Caki2 (cell line): Measurements from ENCODE around the gene PTK6. TPM values are rescaled to one million over a fixed set of nuclear protein-coding genes. Genes with fewer than 3 reads are reported as not detected.

Source experiments
- DNase-seq: peaks from one replicate; pipeline ENCODE4 v3.0.0-alpha.2; 2015; ENCODE audit warnings: low read depth
- in situ Hi-C: cut with HindIII; loops from 2 replicates; pipeline ENCODE4 v1.10.0; 2016; ENCODE audit warnings: low sequenced_read_pairs, low pct_unique_long_range_greater_than_20kb, mixed read lengths
- total RNA-seq: library from RNA; depleted of rRNA; stranded (reverse); fragments of >200 nt; shearing (Covaris generic); gene quantifications from 2 replicates; pipeline ENCODE4 v1.2.3, GENCODE V29; 2014; ENCODE audit warnings: low replicate concordance

PTK6 gene
- total RNA-seq, 1 experiment from 2014 or later, result 4.4 TPM

DNA sequence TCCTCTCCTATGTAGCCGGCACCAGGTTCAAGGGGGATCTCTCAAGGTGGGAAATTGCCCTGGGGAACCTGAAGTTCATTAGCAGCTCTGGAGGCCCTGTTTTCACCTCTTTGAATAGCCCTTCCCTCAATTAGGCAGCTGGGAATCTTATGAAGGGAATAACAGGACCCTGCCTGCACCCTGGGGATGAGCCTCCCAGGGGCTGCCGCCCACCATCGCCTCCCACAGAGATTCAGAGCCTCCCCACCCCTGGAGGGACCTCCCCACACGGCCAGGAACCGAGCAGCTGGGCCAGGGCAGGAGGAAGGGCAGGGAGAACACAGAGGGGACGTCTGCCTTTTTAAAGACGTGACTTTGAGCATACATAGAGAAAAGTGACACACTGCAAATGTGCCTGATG is 33.7 kb downstream of the PTK6 start:
- DNase-seq, result no peak
- in situ Hi-C loops, result no loop called here

DNA sequence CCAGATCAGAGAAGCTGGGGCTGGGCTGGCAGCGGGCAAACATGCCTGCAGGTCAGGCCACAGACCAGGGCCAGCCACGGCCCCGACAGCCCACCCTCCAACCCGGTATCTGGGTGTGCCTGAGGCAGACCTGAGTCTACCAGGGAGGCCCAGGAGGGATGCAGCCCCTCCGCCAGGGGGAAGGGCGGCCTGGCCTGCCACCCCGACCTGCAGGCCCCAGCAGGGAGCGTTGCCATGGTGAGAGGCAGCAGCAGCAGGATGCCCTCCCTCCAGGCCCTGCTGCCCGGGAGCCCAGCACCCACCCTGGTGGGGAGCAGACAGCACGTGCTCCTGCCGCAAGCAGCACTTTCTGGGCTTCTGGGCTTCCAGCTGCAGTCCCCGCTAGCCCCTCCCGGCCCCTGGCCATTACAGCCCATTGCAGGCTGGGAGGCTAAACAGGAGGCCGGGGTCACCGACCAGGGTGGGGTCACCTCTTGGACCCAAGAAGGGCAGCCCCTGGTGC is 34.5 kb downstream of the PTK6 start:
- DNase-seq, result no peak
- in situ Hi-C loops, result no loop called here

DNA sequence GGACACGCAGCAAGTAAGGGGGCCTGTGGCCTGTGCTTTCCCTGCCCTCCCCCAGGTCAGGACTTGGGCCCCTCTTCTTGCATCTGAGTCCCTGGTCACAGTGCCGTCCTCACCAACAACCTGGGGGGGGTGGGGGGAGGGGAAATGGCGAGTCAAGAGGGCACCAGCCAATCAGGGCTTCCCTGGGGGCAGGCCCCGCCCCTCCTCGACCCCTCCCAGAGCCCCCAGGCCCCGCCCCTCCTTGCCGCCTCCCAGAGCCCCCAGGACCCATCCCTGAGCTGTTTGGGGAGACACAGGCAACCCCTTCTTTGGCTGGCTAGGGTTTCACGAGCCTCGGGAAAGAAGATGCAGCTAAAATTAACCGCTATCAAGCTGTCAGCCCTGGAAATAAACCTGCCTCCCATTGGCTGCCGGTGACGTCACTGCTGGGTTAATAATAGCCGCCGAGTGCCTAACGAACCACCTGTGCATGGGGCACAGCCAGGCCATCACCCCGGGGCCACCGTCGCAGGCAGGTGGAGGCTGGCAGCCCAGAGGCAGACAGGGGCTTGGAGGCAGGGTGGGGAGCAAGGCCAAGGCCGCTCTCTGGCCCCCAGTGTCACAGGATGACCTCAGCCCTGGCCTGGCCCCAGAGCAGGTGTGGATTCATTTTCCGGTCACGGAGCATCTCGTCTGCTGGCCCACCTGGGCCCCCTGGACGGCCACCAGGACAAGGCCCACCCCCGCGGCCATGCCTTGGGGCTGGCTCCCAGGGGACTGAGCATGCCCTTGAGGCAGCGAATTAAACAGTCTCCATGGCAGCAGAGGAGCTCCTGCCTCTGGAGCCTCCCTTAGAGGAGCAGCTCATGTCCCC is 35.1 kb downstream of the PTK6 start:
- DNase-seq, result no peak
- in situ Hi-C loops, result no loop called here

DNA sequence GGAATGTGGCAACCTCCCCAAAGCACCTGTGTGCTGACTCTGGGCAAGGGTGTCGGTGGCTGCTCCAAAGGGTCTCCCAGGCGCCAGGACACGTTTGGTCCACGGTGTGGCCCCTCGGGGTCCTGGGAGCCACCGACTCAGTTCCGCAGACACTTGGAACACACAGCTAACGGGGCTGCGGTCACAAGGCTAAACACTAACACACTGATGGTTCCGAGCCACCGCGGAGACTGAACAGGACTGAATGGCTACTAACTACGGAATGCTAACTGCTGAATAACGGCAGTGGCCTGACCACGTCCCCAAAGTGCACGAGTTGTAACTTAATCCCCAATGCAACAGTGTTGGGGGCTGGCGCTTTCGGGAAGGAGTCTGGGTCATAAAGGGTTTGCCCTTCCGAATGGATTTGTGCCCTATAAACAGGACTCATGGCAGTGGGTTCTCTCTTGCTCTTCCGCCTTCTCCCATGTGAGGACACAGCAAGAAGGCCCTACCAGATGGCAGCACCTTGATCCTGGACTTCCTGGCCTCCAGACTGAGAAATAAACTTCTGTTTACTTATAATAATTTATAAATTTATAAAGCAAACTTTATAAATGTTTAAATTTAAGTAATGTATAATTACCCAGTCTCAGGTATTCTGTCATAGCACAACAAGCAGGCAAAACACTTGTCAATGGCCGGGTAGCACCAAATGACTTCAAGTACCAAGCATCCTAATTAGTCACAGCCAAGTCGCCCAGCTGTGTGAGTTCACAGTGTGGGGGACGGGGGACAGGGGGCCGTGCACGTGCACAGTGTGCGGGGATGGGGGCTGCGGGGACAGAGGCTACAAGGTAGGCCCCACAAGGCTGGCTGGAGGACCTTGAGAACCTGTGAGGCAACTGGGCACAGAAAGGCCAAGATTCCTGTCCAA is 36.0 kb downstream of the PTK6 start:
- DNase-seq, result no peak
- in situ Hi-C loops, result no loop called here

DNA sequence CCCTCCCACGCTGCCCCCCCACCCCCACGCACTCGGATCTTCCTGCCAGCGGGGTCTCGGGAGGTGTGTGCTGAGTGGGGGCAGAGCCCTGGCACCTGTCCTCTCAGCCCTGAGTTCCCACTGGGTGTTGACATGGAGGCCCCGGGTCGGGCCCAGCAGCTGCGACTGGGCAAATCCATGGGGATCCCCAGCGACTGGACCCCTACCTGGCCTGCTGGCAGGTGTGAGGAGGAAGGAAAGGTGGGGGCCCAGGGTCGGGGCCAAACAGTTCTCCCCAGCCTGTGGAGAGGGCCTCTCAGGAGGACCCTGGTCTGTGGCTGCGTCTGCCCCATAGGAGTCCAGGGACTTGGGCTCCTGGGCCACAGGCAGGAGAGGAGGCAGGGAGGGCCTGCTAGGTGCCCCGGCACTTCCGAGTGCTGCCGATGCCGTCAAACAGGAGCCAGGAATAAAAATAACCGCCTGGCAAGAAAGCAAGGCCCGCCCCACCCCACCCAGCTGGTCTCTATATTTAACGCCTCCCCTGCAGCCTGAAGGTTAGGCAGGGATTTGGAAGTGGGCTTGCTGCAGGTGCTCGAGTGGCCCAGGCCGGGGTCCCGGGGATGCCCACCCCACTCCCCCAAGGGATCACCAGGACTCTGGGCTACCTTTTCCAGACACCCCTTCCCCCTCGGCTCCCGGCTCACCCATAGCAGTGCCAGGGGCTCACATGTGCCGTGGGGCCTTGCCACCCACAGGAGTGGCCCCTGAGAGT is 36.9 kb downstream of the PTK6 start:
- in situ Hi-C loops, result no loop called here
- DNase-seq, result no peak

DNA sequence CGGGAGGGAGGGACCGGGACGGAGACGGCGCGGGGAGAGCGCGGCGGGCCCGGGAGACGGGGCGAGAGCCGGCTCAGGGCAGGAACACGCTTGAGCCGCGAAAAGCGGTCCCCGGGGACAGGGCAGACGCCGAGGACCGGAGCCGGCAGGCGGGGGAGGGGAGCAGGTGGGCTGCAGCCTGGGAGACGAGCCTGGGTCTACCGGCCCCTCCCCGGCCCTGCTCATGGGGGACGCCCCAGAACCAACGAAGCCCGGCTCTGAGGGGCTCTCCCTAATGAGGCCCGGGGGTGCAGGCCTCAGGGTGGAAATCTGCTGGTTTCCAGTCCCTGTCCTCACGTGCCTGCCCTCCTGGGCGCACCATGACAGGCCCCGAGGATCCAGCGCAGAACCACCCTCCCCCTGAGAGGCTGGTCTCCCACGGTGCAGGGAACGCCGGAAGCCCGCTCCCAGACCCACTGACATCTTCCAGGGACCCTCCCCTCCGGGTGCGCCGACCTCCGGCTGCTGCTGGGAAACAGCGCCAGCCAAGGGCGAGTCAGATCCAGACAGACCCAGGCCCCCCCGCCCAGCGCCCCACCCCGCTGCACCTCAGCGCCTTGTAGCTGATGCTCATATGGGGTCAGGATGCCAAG is 37.7 kb downstream of the PTK6 start:
- in situ Hi-C loops, result no loop called here
- DNase-seq, result no peak

DNA sequence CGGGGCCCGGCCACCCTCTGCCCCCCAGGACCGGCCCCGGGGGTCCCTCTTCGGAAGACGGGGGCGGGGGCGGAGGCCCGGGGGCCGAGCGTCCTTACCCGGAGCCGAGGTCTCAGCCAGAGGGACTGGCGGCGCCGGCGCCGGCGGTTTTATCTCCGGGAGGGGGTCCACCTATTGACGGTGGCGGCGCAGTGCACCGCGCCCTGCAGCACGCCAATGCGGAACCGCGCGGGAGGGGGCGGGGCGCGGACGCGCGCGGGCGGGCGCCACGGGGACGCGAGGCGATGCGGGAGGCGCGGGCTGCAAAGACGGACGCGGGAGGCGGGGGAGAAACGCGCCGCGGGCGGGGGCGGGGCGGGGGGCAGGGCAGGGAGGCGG is 38.2 kb downstream of the PTK6 start, which contains the start of gene EEF1A2:
TSS of gene EEF1A2 (minus strand) at position 124 of the 378 bp plus-strand sequence. CDS start 1,320 bp downstream, outside the sequence.
- in situ Hi-C loops, result no loop called here
- peak; percentile 33 for DNase-seq

DNA sequence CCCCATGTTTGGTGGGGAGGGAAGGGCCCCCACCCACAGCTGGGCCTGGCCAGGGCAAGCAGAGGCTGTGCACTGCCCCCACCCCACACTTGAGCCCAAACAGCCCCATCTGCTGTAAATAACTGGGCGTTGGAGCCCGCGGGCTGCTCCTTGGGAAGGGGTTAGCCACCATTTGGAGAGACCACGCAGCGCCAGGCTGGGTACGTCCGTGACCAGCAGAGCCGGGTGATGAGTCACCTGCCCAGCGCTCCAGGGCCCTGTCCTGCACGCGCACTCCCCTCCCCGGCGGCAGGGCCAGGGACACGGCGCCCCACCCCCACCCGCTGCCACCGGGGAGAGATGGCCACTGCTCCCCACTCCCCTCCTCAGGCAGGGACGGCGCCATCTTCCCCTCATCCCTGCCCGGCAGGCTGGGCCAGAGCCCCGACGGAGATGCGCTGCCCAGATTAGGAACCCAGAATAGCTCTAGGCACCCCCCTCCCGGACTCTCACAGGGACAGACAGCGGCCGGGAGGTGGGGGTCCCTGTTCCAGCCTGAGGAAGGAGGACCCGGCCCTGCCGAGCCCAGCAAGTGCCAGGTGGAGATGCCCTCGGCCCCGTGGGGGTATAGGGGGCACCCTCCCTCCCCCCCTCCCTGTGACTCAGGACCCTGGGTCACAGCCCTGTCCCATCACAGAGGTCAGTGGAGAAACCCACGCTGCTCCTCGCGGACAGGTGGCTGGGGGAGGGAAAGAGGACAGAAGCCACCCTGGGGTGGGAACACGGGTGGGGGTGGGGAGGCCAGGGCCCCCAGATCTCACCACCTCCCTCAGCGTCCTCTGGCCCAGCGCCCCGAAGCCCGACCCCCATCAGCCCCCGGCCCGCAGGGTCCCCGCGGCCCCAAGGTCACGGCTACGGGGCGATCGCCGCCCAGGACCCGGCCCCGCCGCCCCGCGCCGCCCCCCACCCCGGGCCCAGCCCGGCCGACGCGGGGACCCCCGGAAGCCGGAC is 38.9 kb downstream of the PTK6 start:
- peak; percentile 60 for DNase-seq

DNA sequence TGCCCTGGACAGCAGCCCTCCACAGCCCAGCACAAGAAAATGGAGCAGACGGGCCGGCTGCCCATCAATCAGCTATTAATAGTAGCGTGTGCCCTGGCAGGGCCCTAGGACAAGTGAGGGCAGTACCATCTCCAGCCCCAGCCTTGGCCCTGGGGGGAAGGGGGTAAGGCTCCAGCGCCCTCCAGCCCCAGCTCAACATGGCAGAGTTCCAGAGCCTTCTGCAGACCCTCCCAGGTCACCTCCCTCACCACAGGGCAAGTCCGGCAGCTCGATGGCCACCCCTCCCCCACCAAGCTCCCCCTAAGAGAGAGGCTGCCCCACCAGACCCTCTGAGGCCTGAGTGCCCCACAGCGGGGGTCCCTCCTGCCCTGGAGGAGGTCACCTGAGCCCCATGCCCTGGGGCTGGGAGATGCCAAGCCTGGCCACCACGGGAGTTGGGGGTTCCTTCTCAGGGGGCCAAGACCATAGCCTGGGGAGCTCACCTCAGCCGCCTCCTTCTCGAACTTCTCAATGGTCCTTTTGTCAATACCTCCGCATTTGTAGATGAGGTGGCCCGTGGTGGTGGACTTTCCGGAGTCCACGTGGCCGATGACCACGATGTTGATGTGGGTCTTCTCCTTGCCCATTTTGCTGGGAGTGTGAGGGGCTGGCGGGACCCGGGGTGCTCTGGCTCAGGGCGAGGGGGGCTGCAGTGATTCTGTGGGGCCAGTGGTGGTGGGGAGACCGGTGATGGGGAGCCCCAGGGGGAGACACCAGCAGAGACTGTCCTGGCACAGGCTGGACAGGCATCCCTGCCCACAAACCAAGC is 39.8 kb downstream of the PTK6 start:
- in situ Hi-C loops, result no loop called here
- no peak for DNase-seq

More for the DNA sequence above, 38.9 kb downstream of the PTK6 start:
- in situ Hi-C loops, result no loop called here

DNA sequence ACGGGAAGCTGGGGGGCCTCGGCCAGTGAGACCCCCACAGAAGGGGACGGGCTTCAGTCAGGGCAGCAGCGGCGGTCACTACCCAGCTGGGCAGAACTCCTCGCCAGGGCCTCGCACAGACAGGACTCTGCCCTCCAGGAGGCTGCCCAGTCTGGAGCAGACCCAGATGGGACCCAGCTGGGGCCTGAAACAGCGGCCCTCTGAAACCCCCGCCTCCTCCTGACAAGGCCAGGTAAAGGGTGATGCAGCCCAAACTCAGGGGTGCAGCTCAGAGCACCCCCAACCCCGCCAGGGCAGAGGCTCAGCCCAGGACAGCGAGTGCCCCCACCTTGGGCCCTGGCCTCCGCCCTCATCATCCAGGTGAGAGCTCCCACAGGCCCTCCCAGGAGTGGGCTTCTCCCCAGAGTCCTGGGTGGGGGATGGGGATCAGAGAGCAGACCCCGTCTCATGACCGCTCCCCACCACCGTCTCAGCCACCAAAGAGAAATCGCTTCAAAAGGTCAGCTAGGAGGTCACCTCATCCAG is 40.5 kb downstream of the PTK6 start:
- in situ Hi-C loops, result no loop called here
- DNase-seq, result no peak

DNA sequence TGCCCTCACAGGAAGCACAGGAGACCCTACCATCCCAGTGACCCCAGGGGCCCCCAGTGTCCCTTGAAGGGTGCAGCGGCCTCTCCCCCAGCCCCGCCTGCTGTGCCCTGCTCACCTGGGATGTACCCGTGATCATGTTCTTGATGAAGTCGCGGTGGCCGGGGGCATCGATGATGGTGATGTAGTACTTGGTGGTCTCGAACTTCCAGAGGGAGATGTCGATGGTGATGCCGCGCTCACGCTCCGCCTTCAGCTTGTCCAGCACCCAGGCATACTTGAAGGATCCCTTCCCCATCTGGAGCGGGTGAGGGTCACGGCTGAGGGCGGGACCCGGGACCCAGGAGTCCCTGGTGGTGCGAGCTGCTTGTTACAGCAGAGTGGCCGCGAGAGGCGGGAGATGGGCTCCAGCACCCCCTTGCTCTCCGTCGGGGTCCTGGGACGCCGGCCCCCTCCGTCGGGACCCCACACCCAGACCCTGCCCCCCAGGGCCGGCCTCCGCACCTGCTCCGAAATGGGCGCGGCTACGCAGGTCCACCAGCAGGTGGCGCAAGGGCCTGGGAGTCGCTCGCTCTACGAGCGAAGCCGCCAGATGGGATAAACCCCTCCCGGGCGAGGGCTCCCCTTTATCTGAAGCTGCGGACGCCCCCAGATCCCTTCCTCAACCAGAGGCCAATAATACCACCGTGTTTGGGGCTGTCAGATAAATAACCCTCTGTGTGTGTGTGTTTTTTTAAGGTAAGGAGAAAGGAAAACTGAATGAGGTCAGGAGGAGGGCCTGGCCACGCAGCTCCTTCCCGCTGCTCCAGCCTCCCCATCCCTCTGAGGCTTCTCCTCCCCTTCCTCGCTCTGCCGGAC is 41.2 kb downstream of the PTK6 start:
- in situ Hi-C loops, result no loop called here
- DNase-seq, result peak; percentile 27

DNA sequence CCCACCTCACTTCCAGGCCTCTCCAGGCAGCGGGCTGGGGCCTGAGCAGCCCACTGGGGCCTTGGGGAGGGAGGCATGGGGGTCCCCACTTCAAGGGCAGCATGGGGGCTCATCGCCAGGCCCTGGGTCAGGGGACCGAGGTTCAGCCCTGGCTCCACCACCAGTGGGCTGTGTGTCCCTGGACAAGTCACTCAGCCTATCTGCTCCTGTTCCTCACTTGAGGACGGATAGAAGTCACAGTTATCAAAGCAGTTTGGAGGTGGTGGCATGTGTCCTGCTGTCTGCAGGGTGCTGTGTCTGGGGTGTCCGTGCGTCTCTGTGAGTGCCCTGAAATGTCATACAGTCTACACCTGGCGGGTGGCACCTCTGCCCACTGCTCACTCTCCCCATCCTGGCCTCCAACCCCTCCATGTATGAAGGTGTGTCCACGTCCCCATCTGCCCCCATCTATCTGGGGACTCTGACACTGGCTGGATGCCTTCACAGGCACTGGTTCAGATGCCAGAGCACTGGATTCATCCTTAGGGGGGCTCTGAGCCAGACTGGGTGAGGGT is 41.9 kb downstream of the PTK6 start:
- in situ Hi-C loops, result no loop called here
- no peak for DNase-seq

DNA sequence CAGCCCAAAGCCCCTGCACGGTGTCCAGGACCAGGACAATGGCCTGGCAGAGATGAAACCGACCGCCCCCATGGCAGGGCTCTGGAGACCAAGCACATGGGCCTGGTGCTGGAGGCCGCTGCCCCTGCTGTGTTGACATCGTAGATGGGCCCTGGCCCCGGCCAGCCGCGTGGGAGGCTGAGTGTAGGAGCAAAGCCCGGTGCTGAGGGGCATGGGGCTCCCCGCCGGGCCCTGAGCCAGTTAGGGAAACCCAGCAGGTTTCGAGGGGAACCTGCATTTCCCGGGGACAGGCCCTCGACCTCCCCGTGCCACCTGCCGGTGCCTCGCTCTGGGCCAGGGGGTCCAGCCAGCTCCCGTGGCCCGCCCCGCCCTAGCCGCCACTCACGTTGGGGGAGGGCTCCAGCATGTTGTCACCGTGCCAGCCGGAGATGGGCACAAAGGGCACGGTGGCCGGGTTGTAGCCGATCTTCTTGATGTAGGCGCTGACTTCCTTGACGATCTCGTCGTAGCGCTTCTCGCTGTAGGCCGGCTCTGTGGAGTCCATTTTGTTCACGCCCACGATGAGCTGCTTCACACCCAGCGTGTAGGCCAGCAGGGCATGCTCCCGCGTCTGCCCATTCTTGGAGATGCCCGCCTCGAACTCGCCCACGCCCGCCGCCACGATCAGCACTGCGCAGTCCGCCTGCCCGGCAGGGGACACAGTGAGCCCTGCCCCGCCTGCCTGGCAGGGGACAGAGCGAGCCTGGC is 42.6 kb downstream of the PTK6 start:
- DNase-seq, result no peak
- in situ Hi-C loops, result no loop called here

DNA sequence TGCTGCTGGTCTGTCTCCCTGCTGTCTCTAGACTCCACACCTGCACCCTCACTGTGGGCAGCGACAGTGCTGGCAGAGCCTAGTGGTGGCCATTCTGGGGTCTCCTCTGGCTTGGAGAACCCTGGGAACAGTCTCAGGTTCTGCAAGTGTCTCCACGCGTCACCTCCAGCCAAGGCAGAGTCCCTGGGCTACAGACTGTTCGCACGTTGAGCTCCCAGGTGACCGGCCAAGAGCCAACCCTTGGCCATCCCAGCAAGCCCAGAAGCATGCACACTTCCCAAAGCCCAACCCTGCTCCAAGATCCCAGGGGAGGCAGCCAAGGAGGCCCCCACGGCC is 43.1 kb downstream of the PTK6 start:
- in situ Hi-C loops, result no loop called here
- DNase-seq, result no peak
